Measurements from ENCODE around the gene HBA2.

The HBA2 gene

GRCh38 chr16:187330-187729 is 14.7 kb downstream of the HBA2 start:
- TF ChIP-seq CTCF (IDR thresholded peaks at IDR 0.05; ENCODE audit: low read depth, low read length, missing control alignments): no peak
- Histone ChIP-seq H3K4me3 (ENCODE audit: low read depth, low read length) (no peak overlapping the region), H3K36me3 (replicated peaks) (peaks cover 56% of the 10 kb centered on the region), H3K27ac (no peak overlapping the region), H3K27me3 (replicated peaks) (no peaks in the 10 kb centered on the region)
- DNase-seq: no peak
- in situ Hi-C loops (cut with HindIII; ENCODE audit: low pct_ligation_motif_present, low sequenced_read_pairs): no loop called here

GRCh38 chr16:188674-189073 is 16.0 kb downstream of the HBA2 start:
- no peak for TF ChIP-seq CTCF (IDR thresholded peaks at IDR 0.05; ENCODE audit: low read depth, low read length, missing control alignments)
- Histone ChIP-seq H3K27ac (no peak overlapping the region), H3K4me3 (ENCODE audit: low read depth, low read length) (no peak overlapping the region), H3K27me3 (replicated peaks) (no peaks in the 10 kb centered on the region), H3K36me3 (replicated peaks) (peaks cover 69% of the 10 kb centered on the region)
- in situ Hi-C loops (cut with HindIII; ENCODE audit: low pct_ligation_motif_present, low sequenced_read_pairs): no loop called here
- no peak for DNase-seq

- TF ChIP-seq CTCF (IDR thresholded peaks at IDR 0.05; ENCODE audit: low read depth, low read length, missing control alignments): no peak
- Histone ChIP-seq H3K27me3 (replicated peaks) (no peaks in the 10 kb centered on the region), H3K4me3 (ENCODE audit: low read depth, low read length) (no peak overlapping the region), H3K27ac (no peak overlapping the region), H3K36me3 (replicated peaks) (peaks cover 77% of the 10 kb centered on the region)
- in situ Hi-C loops (cut with HindIII; ENCODE audit: low pct_ligation_motif_present, low sequenced_read_pairs): no loop called here
- DNase-seq: no peak
Observed at GRCh38 chr16:189604-190186, 17.0 kb downstream of the HBA2 start.

- TF ChIP-seq CTCF (IDR thresholded peaks at IDR 0.05; ENCODE audit: low read depth, low read length, missing control alignments): no peak
- peaks cover 89% of the 10 kb centered on the region for H3K36me3 ChIP-seq (replicated peaks)
- no peaks in the 10 kb centered on the region for H3K27me3 ChIP-seq (replicated peaks)
- in situ Hi-C loops (cut with HindIII; ENCODE audit: low pct_ligation_motif_present, low sequenced_read_pairs): no loop called here
- H3K4me3 ChIP-seq (ENCODE audit: low read depth, low read length): no peak overlapping the region
- DNase-seq: no peak
- no peak overlapping the region for H3K27ac ChIP-seq
Observed at GRCh38 chr16:191831-192230, 19.2 kb downstream of the HBA2 start.

- in situ Hi-C loops (cut with HindIII; ENCODE audit: low pct_ligation_motif_present, low sequenced_read_pairs): no loop called here
- DNase-seq: no peak
- Histone ChIP-seq H3K4me3 (ENCODE audit: low read depth, low read length) (no peak overlapping the region), H3K27ac (no peak overlapping the region), H3K27me3 (replicated peaks) (no peaks in the 10 kb centered on the region), H3K36me3 (replicated peaks) (peaks cover 89% of the 10 kb centered on the region)
- TF ChIP-seq CTCF (IDR thresholded peaks at IDR 0.05; ENCODE audit: low read depth, low read length, missing control alignments): no peak
Observed at GRCh38 chr16:192686-193085, 20.0 kb downstream of the HBA2 start.

- Histone ChIP-seq H3K27me3 (replicated peaks) (no peaks in the 10 kb centered on the region), H3K4me3 (ENCODE audit: low read depth, low read length) (no peak overlapping the region), H3K36me3 (replicated peaks) (peaks cover 91% of the 10 kb centered on the region), H3K27ac (no peak overlapping the region)
- TF ChIP-seq CTCF (IDR thresholded peaks at IDR 0.05; ENCODE audit: low read depth, low read length, missing control alignments): no peak
- in situ Hi-C loops (cut with HindIII; ENCODE audit: low pct_ligation_motif_present, low sequenced_read_pairs): no loop called here
- DNase-seq: no peak
Observed at GRCh38 chr16:193441-193840, 20.8 kb downstream of the HBA2 start.

Measured in brain microvascular endothelial cell (primary cell).